Natural killer cell treated with Interleukin-12 subunit alpha and Interleukin-12 subunit beta and Interleukin-15 and Interleukin-18, amount 100 ng/mL, for 72 hours (primary cell): ENCODE measurements around the gene PHACTR3. TPM values are rescaled to one million over a fixed set of nuclear protein-coding genes. Genes with fewer than 3 reads are reported as not detected.

Source experiments
- ATAC-seq, 2 donors: fragments of 150-1000 bp; cut with Tn5 transposase in 1 of 2; sonication (Bioruptor Pico), chemical (Tn5 transposase) in 1 of 2; 2 replicates each; pipeline ENCODE4 v1.10.0; 2021
- DNase-seq: peaks from one replicate; pipeline ENCODE4 v3.0.0; 2022; ENCODE audit warnings: low spot score
- H3K27ac Mint-ChIP-seq, 2 donors: 1 replicate in 1 of 2; 2 replicates in 1 of 2; pipeline ENCODE4 v1.8.0; 2022; ENCODE audit warnings: mixed read lengths in 2 of 2, mild to moderate bottlenecking in 1 of 2, moderate library complexity in 1 of 2
- H3K27me3 Mint-ChIP-seq, 2 donors: 1 replicate in 1 of 2; 2 replicates in 1 of 2; pipeline ENCODE4 v1.8.0; 2022; ENCODE audit warnings: mixed read lengths in 2 of 2
- H3K36me3 Mint-ChIP-seq: one replicate; pipeline ENCODE4 v1.8.0; 2022; ENCODE audit warnings: mixed read lengths
- H3K4me1 Mint-ChIP-seq, 2 donors: 1 replicate in 1 of 2; 2 replicates in 1 of 2; pipeline ENCODE4 v1.8.0; 2022; ENCODE audit warnings: low read depth in 2 of 2, mixed read lengths in 2 of 2, mild to moderate bottlenecking in 1 of 2
- H3K4me3 Mint-ChIP-seq: one replicate; pipeline ENCODE4 v1.8.0; 2022; ENCODE audit warnings: mixed read lengths
- H3K9me3 Mint-ChIP-seq: 2 replicates; pipeline ENCODE4 v1.8.0; 2022; ENCODE audit warnings: mixed read lengths
- total RNA-seq, 2 donors: library from RNA; stranded (reverse); gene quantifications; one replicate each; pipeline ENCODE4 v1.2.3, GENCODE V29; 2022

Gene PHACTR3
- total RNA-seq, 2 donors from 2014 or later = not detected

- Mint-ChIP-seq H3K4me3 (no peak overlapping the region), H3K36me3 (no peaks in the 10 kb centered on the region), H3K27me3 (peaks cover 0 to 5% of the 10 kb centered on the region in 2 donors), H3K27ac (no peak overlapping the region), H3K9me3 (no peaks in the 10 kb centered on the region), H3K4me1 (no peaks in the 10 kb centered on the region)
- ATAC-seq (no peak), DNase-seq (no peak)
Observed at GRCh38 chr20:59733351-59733750, 129.0 kb downstream of the PHACTR3 start.

GRCh38 chr20:59735486-59735885, 131.1 kb downstream of the PHACTR3 start:
- Mint-ChIP-seq H3K9me3 (no peaks in the 10 kb centered on the region), H3K36me3 (no peaks in the 10 kb centered on the region), H3K27me3 (no peaks in the 10 kb centered on the region), H3K4me1 (no peaks in the 10 kb centered on the region), H3K4me3 (no peak overlapping the region), H3K27ac (no peak overlapping the region)
- ATAC-seq (no peak), DNase-seq (no peak)

- Mint-ChIP-seq H3K27ac (no peak overlapping the region), H3K4me3 (no peak overlapping the region)
Observed at GRCh38 chr20:59735917-59736316, 131.6 kb downstream of the PHACTR3 start.

GRCh38 chr20:59736366-59736765, 132.0 kb downstream of the PHACTR3 start:
- no peaks in the 10 kb centered on the region for H3K27me3 Mint-ChIP-seq
- DNase-seq (peak; percentile 53), ATAC-seq (peak in 1 of 2 donors; percentile 17)
- H3K36me3 Mint-ChIP-seq = no peaks in the 10 kb centered on the region
- no peaks in the 10 kb centered on the region for H3K4me1 Mint-ChIP-seq
- H3K9me3 Mint-ChIP-seq = no peaks in the 10 kb centered on the region
- no peak overlapping the region for H3K4me3 Mint-ChIP-seq
- H3K27ac Mint-ChIP-seq = no peak overlapping the region

More at GRCh38 chr20:59735917-59736316, 131.6 kb downstream of the PHACTR3 start:
- Mint-ChIP-seq H3K27me3 (no peaks in the 10 kb centered on the region), H3K9me3 (no peaks in the 10 kb centered on the region), H3K36me3 (no peaks in the 10 kb centered on the region), H3K4me1 (no peaks in the 10 kb centered on the region)
- DNase-seq (no peak), ATAC-seq (no peak)

GRCh38 chr20:59737073-59737666, 132.8 kb downstream of the PHACTR3 start:
- H3K27ac Mint-ChIP-seq = no peak overlapping the region
- no peaks in the 10 kb centered on the region for H3K9me3 Mint-ChIP-seq
- no peak overlapping the region for H3K4me3 Mint-ChIP-seq
- no peaks in the 10 kb centered on the region for H3K27me3 Mint-ChIP-seq
- H3K4me1 Mint-ChIP-seq = no peaks in the 10 kb centered on the region
- peak; percentile 15 for DNase-seq
- no peak for ATAC-seq
- no peaks in the 10 kb centered on the region for H3K36me3 Mint-ChIP-seq

GRCh38 chr20:59737816-59738215, 133.5 kb downstream of the PHACTR3 start:
- Mint-ChIP-seq H3K4me1 (no peaks in the 10 kb centered on the region), H3K36me3 (no peaks in the 10 kb centered on the region), H3K27me3 (no peaks in the 10 kb centered on the region), H3K27ac (no peak overlapping the region), H3K4me3 (no peak overlapping the region), H3K9me3 (no peaks in the 10 kb centered on the region)
- DNase-seq = peak; percentile 10
- no peak for ATAC-seq

- no peak overlapping the region for H3K27ac Mint-ChIP-seq
- DNase-seq = peak; percentile 2
- H3K9me3 Mint-ChIP-seq = no peaks in the 10 kb centered on the region
- H3K4me3 Mint-ChIP-seq = no peak overlapping the region
- no peak for ATAC-seq
- no peaks in the 10 kb centered on the region for H3K4me1 Mint-ChIP-seq
- H3K36me3 Mint-ChIP-seq = no peaks in the 10 kb centered on the region
- no peaks in the 10 kb centered on the region for H3K27me3 Mint-ChIP-seq
Observed at GRCh38 chr20:59738851-59739250, 134.5 kb downstream of the PHACTR3 start.

GRCh38 chr20:59740621-59741020, 136.3 kb downstream of the PHACTR3 start:
- H3K27ac Mint-ChIP-seq = no peak overlapping the region
- no peaks in the 10 kb centered on the region for H3K9me3 Mint-ChIP-seq
- no peak for ATAC-seq

GRCh38 chr20:59741073-59741472, 136.7 kb downstream of the PHACTR3 start:
- H3K27ac Mint-ChIP-seq = no peak overlapping the region
- no peaks in the 10 kb centered on the region for H3K27me3 Mint-ChIP-seq
- H3K4me3 Mint-ChIP-seq = no peak overlapping the region
- no peaks in the 10 kb centered on the region for H3K9me3 Mint-ChIP-seq
- no peaks in the 10 kb centered on the region for H3K4me1 Mint-ChIP-seq
- DNase-seq (peak; percentile 47), ATAC-seq (no peak)
- no peaks in the 10 kb centered on the region for H3K36me3 Mint-ChIP-seq

More at GRCh38 chr20:59740621-59741020, 136.3 kb downstream of the PHACTR3 start:
- Mint-ChIP-seq H3K27me3 (no peaks in the 10 kb centered on the region), H3K4me1 (no peaks in the 10 kb centered on the region), H3K4me3 (no peak overlapping the region), H3K36me3 (no peaks in the 10 kb centered on the region)
- DNase-seq = no peak

- H3K9me3 Mint-ChIP-seq = no peaks in the 10 kb centered on the region
- ATAC-seq = no peak
- H3K4me3 Mint-ChIP-seq = no peak overlapping the region
- H3K27me3 Mint-ChIP-seq = no peaks in the 10 kb centered on the region
- DNase-seq = no peak
- H3K36me3 Mint-ChIP-seq = no peaks in the 10 kb centered on the region
- no peak overlapping the region for H3K27ac Mint-ChIP-seq
- no peaks in the 10 kb centered on the region for H3K4me1 Mint-ChIP-seq
Observed at GRCh38 chr20:59742351-59743095, 138.2 kb downstream of the PHACTR3 start.

- no peak overlapping the region for H3K4me3 Mint-ChIP-seq
- H3K9me3 Mint-ChIP-seq = no peaks in the 10 kb centered on the region
- no peaks in the 10 kb centered on the region for H3K27me3 Mint-ChIP-seq
- no peaks in the 10 kb centered on the region for H3K36me3 Mint-ChIP-seq
- H3K4me1 Mint-ChIP-seq = no peaks in the 10 kb centered on the region
- no peak overlapping the region for H3K27ac Mint-ChIP-seq
- ATAC-seq (no peak), DNase-seq (no peak)
Observed at GRCh38 chr20:59743308-59743707, 139.0 kb downstream of the PHACTR3 start.

GRCh38 chr20:59743767-59744485, 139.6 kb downstream of the PHACTR3 start:
- ATAC-seq = no peak
- no peaks in the 10 kb centered on the region for H3K4me1 Mint-ChIP-seq
- no peak overlapping the region for H3K4me3 Mint-ChIP-seq
- no peaks in the 10 kb centered on the region for H3K36me3 Mint-ChIP-seq
- H3K27ac Mint-ChIP-seq = no peak overlapping the region
- no peaks in the 10 kb centered on the region for H3K9me3 Mint-ChIP-seq
- DNase-seq = peak; percentile 44
- no peaks in the 10 kb centered on the region for H3K27me3 Mint-ChIP-seq

GRCh38 chr20:59744756-59745155, 140.4 kb downstream of the PHACTR3 start:
- no peaks in the 10 kb centered on the region for H3K27me3 Mint-ChIP-seq
- ATAC-seq = no peak

GRCh38 chr20:59745201-59745600, 140.9 kb downstream of the PHACTR3 start:
- no peak for ATAC-seq
- Mint-ChIP-seq H3K27ac (no peak overlapping the region), H3K4me3 (no peak overlapping the region), H3K4me1 (no peaks in the 10 kb centered on the region), H3K27me3 (no peaks in the 10 kb centered on the region), H3K9me3 (no peaks in the 10 kb centered on the region), H3K36me3 (no peaks in the 10 kb centered on the region)
- no peak for DNase-seq

More at GRCh38 chr20:59744756-59745155, 140.4 kb downstream of the PHACTR3 start:
- H3K4me3 Mint-ChIP-seq = no peak overlapping the region
- peak; percentile 31 for DNase-seq
- H3K27ac Mint-ChIP-seq = no peak overlapping the region
- no peaks in the 10 kb centered on the region for H3K4me1 Mint-ChIP-seq
- H3K36me3 Mint-ChIP-seq = no peaks in the 10 kb centered on the region
- no peaks in the 10 kb centered on the region for H3K9me3 Mint-ChIP-seq
